GF-D8 (cell line): ENCODE measurements around the gene NFATC2.

Experiments
- DNase-seq: peaks from one replicate; lab custom pipeline; 2025; lab: John Stamatoyannopoulos, UW

NFATC2 gene

GRCh38 chr20:51374456-51374830 is 168.1 kb downstream of the NFATC2 start:
- DNase-seq = no peak

- no peak for DNase-seq
Measured at GRCh38 chr20:51373713-51374455, 168.6 kb downstream of the NFATC2 start.

GRCh38 chr20:51372966-51373365 is 169.6 kb downstream of the NFATC2 start:
- DNase-seq = no peak

GRCh38 chr20:51372176-51372803 is 170.2 kb downstream of the NFATC2 start:
- DNase-seq = no peak

- no peak for DNase-seq
Measured at GRCh38 chr20:51371720-51372119, 170.8 kb downstream of the NFATC2 start.

GRCh38 chr20:51369503-51369902 is 173.0 kb downstream of the NFATC2 start:
- DNase-seq = no peak

- DNase-seq = no peak
Measured at GRCh38 chr20:51368461-51369211, 173.9 kb downstream of the NFATC2 start.

- no peak for DNase-seq
Measured at GRCh38 chr20:51366155-51366886, 176.2 kb downstream of the NFATC2 start.

- no peak for DNase-seq
Measured at GRCh38 chr20:51365670-51366069, 176.8 kb downstream of the NFATC2 start.

GRCh38 chr20:51363813-51364212 is 178.7 kb downstream of the NFATC2 start:
- no peak for DNase-seq

- DNase-seq = no peak
Measured at GRCh38 chr20:51363378-51363777, 179.1 kb downstream of the NFATC2 start.

- no peak for DNase-seq
Measured at GRCh38 chr20:51362254-51362653, 180.3 kb downstream of the NFATC2 start.

GRCh38 chr20:51361258-51361657 is 181.3 kb downstream of the NFATC2 start:
- DNase-seq = no peak

- no peak for DNase-seq
Measured at GRCh38 chr20:51360451-51361201, 181.9 kb downstream of the NFATC2 start.

GRCh38 chr20:51359947-51360346 is 182.6 kb downstream of the NFATC2 start:
- no peak for DNase-seq

- DNase-seq = no peak
Measured at GRCh38 chr20:51359401-51359800, 183.1 kb downstream of the NFATC2 start.

- DNase-seq = no peak
Measured at GRCh38 chr20:51358032-51358724, 184.3 kb downstream of the NFATC2 start.

- DNase-seq = no peak
Measured at GRCh38 chr20:51357543-51357942, 185.0 kb downstream of the NFATC2 start.

- DNase-seq = no peak
Measured at GRCh38 chr20:51356871-51357270, 185.6 kb downstream of the NFATC2 start.

- no peak for DNase-seq
Measured at GRCh38 chr20:51354769-51355319, 187.7 kb downstream of the NFATC2 start.
